Measurements from ENCODE around the gene PPP2R5C. TPM values are rescaled to one million over a fixed set of nuclear protein-coding genes. Genes with fewer than 3 reads are reported as not detected.

Gene PPP2R5C
- total and polyA plus RNA-seq, 9 of the 15 experiments (the other 6 are each of a cell fraction or from before 2014, with no cell fraction given) = 284 to 617 (median 395) TPM

DNA sequence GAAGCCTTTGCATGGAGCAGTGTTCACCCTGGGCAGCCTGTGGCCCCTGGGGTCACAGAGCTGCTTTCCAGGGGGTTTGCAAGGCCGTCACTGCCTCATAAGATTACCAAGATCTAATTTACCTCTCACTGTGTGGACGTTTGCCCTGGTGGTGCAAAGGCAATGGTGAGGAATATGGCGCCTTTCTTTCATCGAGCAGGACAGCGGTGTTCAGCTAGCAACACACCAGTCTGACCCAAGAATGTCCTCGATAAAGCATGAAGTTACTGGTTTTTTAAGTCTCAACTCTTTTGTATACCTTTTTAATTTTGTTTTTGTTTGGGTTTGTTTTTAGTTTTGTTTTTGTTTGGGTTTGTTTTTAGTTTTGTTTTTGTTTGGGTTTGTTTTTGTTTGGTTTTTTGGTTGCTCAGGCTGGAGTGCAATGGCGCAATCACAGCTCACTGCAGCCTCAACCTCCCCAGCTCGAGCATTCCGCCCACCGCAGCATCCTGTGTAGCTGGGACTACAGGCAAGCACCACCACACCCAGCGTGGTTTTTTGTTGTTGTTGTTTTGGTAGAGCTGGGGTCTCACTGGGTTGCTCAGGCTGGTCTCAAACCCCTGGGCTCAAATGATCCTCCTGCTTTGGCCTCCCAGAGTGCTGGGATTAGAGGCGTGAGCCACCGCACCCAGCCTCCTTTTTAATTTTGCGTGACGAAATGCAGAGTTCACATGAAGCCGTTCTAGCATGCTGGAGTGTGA lies 57.9 kb downstream of the PPP2R5C start:
- BruUV-seq (replicated peaks) = no TSS peak
- FAIRE-seq = no peak
- Histone ChIP-seq H2AFZ (ENCODE audit: low read depth, low read length) (no peak overlapping the region), H3K27ac (ENCODE audit: extremely low read depth, low read depth, low read length) (no peak overlapping the region), H3K9me1 (ENCODE audit: control insufficient read depth, insufficient read depth, low read length) (no peaks in the 10 kb centered on the region), H3K9ac (ENCODE audit: insufficient read depth in 1 of 2, low read depth in 2 of 2, low read length in 2 of 2) (no peak overlapping the region), H3K4me1 (replicated peaks in 1 of 2; ENCODE audit: control insufficient read depth in 2 of 2, insufficient read depth in 2 of 2, low read length in 2 of 2) (peaks cover 3 to 38% of the 10 kb centered on the region in 2 experiments; a peak in 4 of 5 replicates), H3K4me3 (no peak overlapping the region), H3K79me2 (ENCODE audit: control insufficient read depth, insufficient read depth, low read length) (peaks cover 96% of the 10 kb centered on the region), H4K20me1 (replicated peaks; ENCODE audit: control insufficient read depth, insufficient read depth, low read length) (0 out of 2 replicates have a peak, but pooled peaks cover 4% of the 10 kb centered on the region), H3K27me3 (ENCODE audit: control insufficient read depth in 2 of 2, insufficient read depth in 2 of 2, low read length in 2 of 2) (no peaks in the 10 kb centered on the region), H3K9me3 (replicated peaks; ENCODE audit: control insufficient read depth, insufficient read depth, low read depth, low read length) (no peaks in the 10 kb centered on the region), H3K4me2 (ENCODE audit: insufficient read depth, low read length) (no peak overlapping the region), H3K36me3 (ENCODE audit: control insufficient read depth, insufficient read depth, low read length) (peaks cover 75% of the 10 kb centered on the region)
- CTCF ChIA-PET (ENCODE audit: low intra/inter-chr PET ratio) = no interaction called here
- POLR2A ChIA-PET = interaction anchor here (0.6 to 1.0 kb wide), 4 partner anchors 9 to 601 kb away, joined by 3 read pairs; no protein-coding TSS in a partner anchor
- no peak for TF ChIP-seq ZNF384 (IDR thresholded peaks at IDR 0.05; ENCODE audit: low read depth, low read length)
- TF ChIP-seq GABPB2 (CRISPR knock-in tag; conservative IDR thresholded peaks at IDR 0.05) = no peak
- no peak for TF ChIP-seq YBX1 (IDR thresholded peaks at IDR 0.05)
- no peak for TF ChIP-seq SNIP1 (IDR thresholded peaks at IDR 0.05; ENCODE audit: low read depth)
- TF ChIP-seq, protein P1, sequence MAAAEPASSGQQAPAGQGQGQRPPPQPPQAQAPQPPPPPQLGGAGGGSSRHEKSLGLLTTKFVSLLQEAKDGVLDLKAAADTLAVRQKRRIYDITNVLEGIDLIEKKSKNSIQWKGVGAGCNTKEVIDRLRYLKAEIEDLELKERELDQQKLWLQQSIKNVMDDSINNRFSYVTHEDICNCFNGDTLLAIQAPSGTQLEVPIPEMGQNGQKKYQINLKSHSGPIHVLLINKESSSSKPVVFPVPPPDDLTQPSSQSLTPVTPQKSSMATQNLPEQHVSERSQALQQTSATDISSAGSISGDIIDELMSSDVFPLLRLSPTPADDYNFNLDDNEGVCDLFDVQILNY (CRISPR knock-in tag; IDR thresholded peaks at IDR 0.05) = no peak
- TF ChIP-seq, protein P2, sequence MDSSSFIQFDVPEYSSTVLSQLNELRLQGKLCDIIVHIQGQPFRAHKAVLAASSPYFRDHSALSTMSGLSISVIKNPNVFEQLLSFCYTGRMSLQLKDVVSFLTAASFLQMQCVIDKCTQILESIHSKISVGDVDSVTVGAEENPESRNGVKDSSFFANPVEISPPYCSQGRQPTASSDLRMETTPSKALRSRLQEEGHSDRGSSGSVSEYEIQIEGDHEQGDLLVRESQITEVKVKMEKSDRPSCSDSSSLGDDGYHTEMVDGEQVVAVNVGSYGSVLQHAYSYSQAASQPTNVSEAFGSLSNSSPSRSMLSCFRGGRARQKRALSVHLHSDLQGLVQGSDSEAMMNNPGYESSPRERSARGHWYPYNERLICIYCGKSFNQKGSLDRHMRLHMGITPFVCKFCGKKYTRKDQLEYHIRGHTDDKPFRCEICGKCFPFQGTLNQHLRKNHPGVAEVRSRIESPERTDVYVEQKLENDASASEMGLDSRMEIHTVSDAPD (CRISPR knock-in tag; IDR thresholded peaks at IDR 0.05) = no peak
- TF ChIP-seq FOXA1 (IDR thresholded peaks at IDR 0.05; ENCODE audit: borderline replicate concordance) = no peak
- TF ChIP-seq ZNF507 (tag; conservative IDR thresholded peaks at IDR 0.05) = no peak
- TF ChIP-seq, protein P3, sequence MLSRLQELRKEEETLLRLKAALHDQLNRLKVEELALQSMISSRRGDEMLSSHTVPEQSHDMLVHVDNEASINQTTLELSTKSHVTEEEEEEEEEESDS (CRISPR knock-in tag; IDR thresholded peaks at IDR 0.05) = no peak
- TF ChIP-seq GABPA (tag; conservative IDR thresholded peaks at IDR 0.05; ENCODE audit: low read depth) = no peak
- TF ChIP-seq PRPF4 (IDR thresholded peaks at IDR 0.05; ENCODE audit: insufficient read depth, low read depth, low read length, poor library complexity, severe bottlenecking) = no peak
- TF ChIP-seq, protein P4, sequence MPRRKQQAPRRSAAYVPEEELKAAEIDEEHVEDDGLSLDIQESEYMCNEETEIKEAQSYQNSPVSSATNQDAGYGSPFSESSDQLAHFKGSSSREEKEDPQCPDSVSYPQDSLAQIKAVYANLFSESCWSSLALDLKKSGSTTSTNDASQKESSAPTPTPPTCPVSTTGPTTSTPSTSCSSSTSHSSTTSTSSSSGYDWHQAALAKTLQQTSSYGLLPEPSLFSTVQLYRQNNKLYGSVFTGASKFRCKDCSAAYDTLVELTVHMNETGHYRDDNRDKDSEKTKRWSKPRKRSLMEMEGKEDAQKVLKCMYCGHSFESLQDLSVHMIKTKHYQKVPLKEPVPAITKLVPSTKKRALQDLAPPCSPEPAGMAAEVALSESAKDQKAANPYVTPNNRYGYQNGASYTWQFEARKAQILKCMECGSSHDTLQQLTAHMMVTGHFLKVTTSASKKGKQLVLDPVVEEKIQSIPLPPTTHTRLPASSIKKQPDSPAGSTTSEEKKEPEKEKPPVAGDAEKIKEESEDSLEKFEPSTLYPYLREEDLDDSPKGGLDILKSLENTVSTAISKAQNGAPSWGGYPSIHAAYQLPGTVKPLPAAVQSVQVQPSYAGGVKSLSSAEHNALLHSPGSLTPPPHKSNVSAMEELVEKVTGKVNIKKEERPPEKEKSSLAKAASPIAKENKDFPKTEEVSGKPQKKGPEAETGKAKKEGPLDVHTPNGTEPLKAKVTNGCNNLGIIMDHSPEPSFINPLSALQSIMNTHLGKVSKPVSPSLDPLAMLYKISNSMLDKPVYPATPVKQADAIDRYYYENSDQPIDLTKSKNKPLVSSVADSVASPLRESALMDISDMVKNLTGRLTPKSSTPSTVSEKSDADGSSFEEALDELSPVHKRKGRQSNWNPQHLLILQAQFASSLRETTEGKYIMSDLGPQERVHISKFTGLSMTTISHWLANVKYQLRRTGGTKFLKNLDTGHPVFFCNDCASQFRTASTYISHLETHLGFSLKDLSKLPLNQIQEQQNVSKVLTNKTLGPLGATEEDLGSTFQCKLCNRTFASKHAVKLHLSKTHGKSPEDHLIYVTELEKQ (CRISPR knock-in tag; IDR thresholded peaks at IDR 0.05) = no peak
- DNase-seq (ENCODE audit: extremely low read depth in 1 of 4, low spot score in 3 of 4) = no peak
- WGBS (ENCODE audit: insufficient coverage, low coverage, missing lambda C conversion rate) = 94% methylated on average over 16 of the region's 16 CpGs
- in situ Hi-C loops (cut with MboI) = no loop called here
- no peak for ATAC-seq
- intact Hi-C loops (cut with micrococcal nuclease) = no loop called here
